GM12875 (cell line): Measurements from ENCODE around the gene CADM2.

Experiments used
- H3K4me3 ChIP-seq: one replicate; pipeline ENCODE4 v1.5.1; 2011; ENCODE audit warnings: low read depth, low read length, control low read depth
- CTCF ChIP-seq: IDR thresholded peaks from 2 replicates; pipeline ENCODE4 v1.5.1; 2011; ENCODE audit warnings: low read depth, mild to moderate bottlenecking, control low read depth, inconsistent platforms, low read length, moderate library complexity, borderline replicate concordance; ENCODE audit not compliant: insufficient read depth

CADM2 gene

GRCh38 chr3:85068911-85069310 lies 110.1 kb downstream of the CADM2 start:
- H3K4me3 ChIP-seq = no peak overlapping the region
- no peak for TF ChIP-seq CTCF

- TF ChIP-seq CTCF = no peak
- H3K4me3 ChIP-seq = no peak overlapping the region
These were observed 115.2 kb downstream of the CADM2 start for GRCh38 chr3:85074003-85074402.

GRCh38 chr3:85075663-85076062 lies 116.9 kb downstream of the CADM2 start:
- no peak for TF ChIP-seq CTCF

GRCh38 chr3:85077018-85077417 lies 118.2 kb downstream of the CADM2 start:
- no peak for TF ChIP-seq CTCF
- no peak overlapping the region for H3K4me3 ChIP-seq

More at GRCh38 chr3:85075663-85076062, 116.9 kb downstream of the CADM2 start:
- no peak overlapping the region for H3K4me3 ChIP-seq

- TF ChIP-seq CTCF = no peak
- no peak overlapping the region for H3K4me3 ChIP-seq
These were observed 122.6 kb downstream of the CADM2 start for GRCh38 chr3:85081191-85081906.

GRCh38 chr3:85090495-85090894 lies 131.7 kb downstream of the CADM2 start:
- no peak for TF ChIP-seq CTCF
- H3K4me3 ChIP-seq = no peak overlapping the region

- no peak overlapping the region for H3K4me3 ChIP-seq
- no peak for TF ChIP-seq CTCF
These were observed 141.5 kb downstream of the CADM2 start for GRCh38 chr3:85100316-85100715.
